ENCODE measurements around the gene CEMIP. TPM values are rescaled to one million over a fixed set of nuclear protein-coding genes. Genes with fewer than 3 reads are reported as not detected.

Gene CEMIP
- total and polyA plus RNA-seq, 2 of the 8 experiments (the other 6 are each of a cell fraction or from before 2014, with no cell fraction given), result 0.11 to 0.60 TPM

GRCh38 chr15:80932989-80933388 lies 153.8 kb downstream of the CEMIP start:
- ChIA-PET POLR2A (ENCODE audit: partially characterized antibody) (no interaction called here), CTCF (ENCODE audit: partially characterized antibody) (interaction anchor here (2.4 kb wide), 1 partner anchor 37 kb away, joined by 7 read pairs; no protein-coding TSS in a partner anchor)
- Histone ChIP-seq H3K4me1 (replicated peaks in 1 of 4; ENCODE audit: control insufficient read depth in 3 of 4, insufficient read depth in 4 of 4, low read length in 3 of 4) (peaks cover 0 to 2% (median 0%) of the 10 kb centered on the region in 4 experiments; a peak in 1 of 7 replicates), H3K36me3 (ENCODE audit: control insufficient read depth in 2 of 4, insufficient read depth in 4 of 4, low read length in 3 of 4) (no peaks in the 10 kb centered on the region), H3K9ac (replicated peaks in 1 of 4; ENCODE audit: extremely low read depth in 1 of 4, low read depth in 3 of 4, low read length in 3 of 4) (no peak overlapping the region), H3K14ac (ENCODE audit: insufficient read length) (no peak overlapping the region), H3K4me2 (ENCODE audit: insufficient read depth in 1 of 2, low read depth in 2 of 2, low read length in 2 of 2) (no peak overlapping the region), H3K4ac (replicated peaks; ENCODE audit: insufficient read length, low read depth, low read length) (no peak overlapping the region), H3K27ac (ENCODE audit: low read depth, low read length) (no peak overlapping the region), H3K18ac (ENCODE audit: extremely low read depth, low read length) (no peak overlapping the region), H2BK15ac (ENCODE audit: low read length) (no peak overlapping the region), H4K91ac (replicated peaks; ENCODE audit: insufficient read length, low read length) (no peak overlapping the region), H4K8ac (ENCODE audit: extremely low read depth, insufficient read depth, low read length) (no peak overlapping the region), H3K4me3 (ENCODE audit: extremely low read depth in 1 of 4, insufficient read depth in 2 of 4, low read depth in 3 of 4, low read length in 4 of 4) (no peak overlapping the region), H2BK120ac (replicated peaks; ENCODE audit: low read depth, low read length) (no peak overlapping the region), H2AK5ac (ENCODE audit: low read depth, low read length) (no peak overlapping the region), H2BK20ac (ENCODE audit: low read length) (no peak overlapping the region), H2BK5ac (ENCODE audit: low read depth, low read length) (0 out of 2 replicates have a peak overlapping the region, but pooled peaks have one; percentile 4), H3K79me2 (ENCODE audit: control insufficient read depth in 1 of 2, insufficient read depth in 2 of 2, low read length in 2 of 2) (no peaks in the 10 kb centered on the region), H3K27me3 (replicated peaks in 1 of 4; ENCODE audit: control insufficient read depth in 3 of 4, extremely low read depth in 1 of 4, insufficient read depth in 3 of 4, low read length in 3 of 4) (no peaks in the 10 kb centered on the region), H4K5ac (ENCODE audit: insufficient read length, low read depth, low read length) (no peak overlapping the region), H3K23ac (ENCODE audit: insufficient read length) (no peak overlapping the region), H3K56ac (replicated peaks; ENCODE audit: insufficient read length, low read depth, low read length) (no peak overlapping the region), H2BK12ac (ENCODE audit: low read depth, low read length) (no peak overlapping the region), H2AFZ (ENCODE audit: low read length) (no peak overlapping the region), H3K23me2 (ENCODE audit: low read depth, low read length) (no peaks in the 10 kb centered on the region; the same call in 1 of the 2 replicates), H4K20me1 (replicated peaks in 1 of 2; ENCODE audit: control insufficient read depth in 1 of 2, insufficient read depth in 2 of 2, low read length in 2 of 2) (no peaks in the 10 kb centered on the region), H3K79me1 (ENCODE audit: low read depth, low read length) (no peaks in the 10 kb centered on the region), H3K9me3 (ENCODE audit: insufficient read depth in 2 of 2, low read depth in 1 of 2, low read length in 1 of 2) (no peaks in the 10 kb centered on the region)
- FAIRE-seq (no peak), DNase-seq (ENCODE audit: low read depth in 1 of 2, low spot score in 2 of 2) (no peak)
- 93% methylated on average over 15 of the region's 15 CpGs; no CpG with 5 or more reads in 1 of the 2 experiments for WGBS, 2 experiments (ENCODE audit: extremely low coverage in 1 of 2, insufficient coverage in 1 of 2, insufficient read length in 1 of 2, insufficient replicate concordance in 2 of 2, low coverage in 1 of 2, low lambda C conversion rate in 2 of 2, missing lambda C conversion rate in 1 of 2)
- TF ChIP-seq CHD1 (IDR thresholded peaks at IDR 0.05; ENCODE audit: low read depth, low read length), result no peak
- no peak for TF ChIP-seq FOSL1 (IDR thresholded peaks at IDR 0.05; ENCODE audit: insufficient read depth, low read depth, low read length)
- TF ChIP-seq POU5F1 (IDR thresholded peaks at IDR 0.05; ENCODE audit: low read depth, low read length), result no peak
- no peak for TF ChIP-seq TCF12 (IDR thresholded peaks at IDR 0.05; ENCODE audit: low read depth, low read length)
- no peak for TF ChIP-seq ATF3 (IDR thresholded peaks at IDR 0.05; ENCODE audit: insufficient read depth, low read depth, low read length)
- no peak for TF ChIP-seq SIN3A (conservative IDR thresholded peaks at IDR 0.05 in 1 of 2, IDR thresholded peaks at IDR 0.05 in 1 of 2; ENCODE audit: low read depth in 1 of 2, low read length in 2 of 2)
- TF ChIP-seq E2F6 (IDR thresholded peaks at IDR 0.05), result no peak
- TF ChIP-seq PHF8 (conservative IDR thresholded peaks at IDR 0.05; ENCODE audit: low read depth, low read length), result no peak
- no peak for TF ChIP-seq CTBP2 (IDR thresholded peaks at IDR 0.05; ENCODE audit: borderline replicate concordance, insufficient read depth, insufficient read length, low read length)
- TF ChIP-seq SP2 (IDR thresholded peaks at IDR 0.05; ENCODE audit: low read length), result no peak
- no peak for TF ChIP-seq MAFK (IDR thresholded peaks at IDR 0.05; ENCODE audit: low read depth, low read length)
- no peak for TF ChIP-seq JUND (IDR thresholded peaks at IDR 0.05; ENCODE audit: low read length)
